Measurements from ENCODE around the gene FOXP1. TPM values are rescaled to one million over a fixed set of nuclear protein-coding genes. Genes with fewer than 3 reads are reported as not detected.

FOXP1 gene
- total and polyA plus RNA-seq, 2 of the 13 experiments (the other 11 are each of a cell fraction or from before 2014, with no cell fraction given): 40.4 to 59.0 TPM

- ATAC-seq (no peak), DNase-seq (ENCODE audit: low spot score) (no peak), FAIRE-seq (no peak)
- Histone ChIP-seq H3K27me3 (ENCODE audit: control insufficient read depth in 1 of 2, insufficient read depth in 2 of 2, low read length in 2 of 2) (no peaks in the 10 kb centered on the region), H3K9me3 (ENCODE audit: low read length) (no peaks in the 10 kb centered on the region), H3K36me3 (replicated peaks in 1 of 2; ENCODE audit: control insufficient read depth in 1 of 2, insufficient read depth in 2 of 2, low read length in 2 of 2) (no peaks in the 10 kb centered on the region; a peak in 2 of 5 replicates), H3K4me1 (ENCODE audit: insufficient read depth, low read length) (peaks cover 18% of the 10 kb centered on the region), H3K79me2 (ENCODE audit: insufficient read depth, low read length) (peaks cover 2% of the 10 kb centered on the region), H2AFZ (ENCODE audit: low read length) (no peak overlapping the region), H3K9ac (ENCODE audit: insufficient read depth, low read depth, low read length) (no peak overlapping the region), H3K4me2 (ENCODE audit: low read depth, low read length) (no peak overlapping the region), H4K20me1 (ENCODE audit: insufficient read depth, low read length) (no peaks in the 10 kb centered on the region), H3K27ac (ENCODE audit: extremely low read length, insufficient read depth, low read length) (no peak overlapping the region), H3K4me3 (replicated peaks in 1 of 3; ENCODE audit: insufficient read depth in 1 of 3, low read depth in 2 of 3, low read length in 3 of 3) (no peak overlapping the region)
- POLR2A ChIA-PET: no interaction called here
- BruUV-seq (replicated peaks): no TSS peak
- TF ChIP-seq GABPA (IDR thresholded peaks at IDR 0.05; ENCODE audit: low read depth, low read length) (no peak), GABPA (CRISPR knock-in tag; IDR thresholded peaks at IDR 0.05; ENCODE audit: low read depth) (no peak), SSRP1 (CRISPR knock-in tag; IDR thresholded peaks at IDR 0.05) (no peak)
- in situ Hi-C loops (cut with HindIII; ENCODE audit: extremely low pct_ligation_motif_present, low pct_unique_long_range_greater_than_20kb): no loop called here
- intact Hi-C loops (cut with micrococcal nuclease; ENCODE audit: unreplicated experiment): no loop called here
- CTCF ChIA-PET (ENCODE audit: low intra/inter-chr PET ratio, low total read pairs): no interaction called here
Measured at GRCh38 chr3:71120012-71120411, 463.5 kb downstream of the FOXP1 start.

DNA sequence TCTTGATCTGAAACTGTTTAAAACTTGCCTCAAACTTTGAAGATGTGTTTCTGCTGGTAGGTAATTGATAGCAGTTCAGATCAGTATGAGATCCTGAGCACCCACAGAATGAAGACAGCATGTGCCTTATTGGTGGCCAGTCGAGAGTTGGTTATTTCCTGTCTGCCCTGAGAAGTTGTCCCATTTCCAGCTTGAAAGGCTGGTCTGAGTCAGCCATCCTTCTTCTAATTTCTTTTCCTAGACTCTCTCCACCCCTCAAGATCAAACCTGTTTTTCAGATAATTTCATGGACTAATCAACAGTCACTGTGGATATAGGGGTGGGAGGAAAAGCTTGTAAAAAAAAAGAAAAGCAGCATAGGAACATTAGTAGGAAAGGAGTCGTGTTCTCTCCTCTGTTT lies 464.4 kb downstream of the FOXP1 start:
- intact Hi-C loops (cut with micrococcal nuclease; ENCODE audit: unreplicated experiment): no loop called here
- Histone ChIP-seq H3K27ac (ENCODE audit: extremely low read length, insufficient read depth, low read length) (no peak overlapping the region), H3K79me2 (ENCODE audit: insufficient read depth, low read length) (no peaks in the 10 kb centered on the region), H3K4me2 (ENCODE audit: low read depth, low read length) (no peak overlapping the region), H3K4me3 (replicated peaks in 1 of 3; ENCODE audit: insufficient read depth in 1 of 3, low read depth in 2 of 3, low read length in 3 of 3) (no peak overlapping the region), H3K9ac (ENCODE audit: insufficient read depth, low read depth, low read length) (no peak overlapping the region), H3K4me1 (ENCODE audit: insufficient read depth, low read length) (peaks cover 18% of the 10 kb centered on the region), H3K36me3 (replicated peaks in 1 of 2; ENCODE audit: control insufficient read depth in 1 of 2, insufficient read depth in 2 of 2, low read length in 2 of 2) (peaks cover 0 to 1% of the 10 kb centered on the region in 2 experiments; a peak in 2 of 5 replicates), H2AFZ (ENCODE audit: low read length) (no peak overlapping the region), H4K20me1 (ENCODE audit: insufficient read depth, low read length) (no peaks in the 10 kb centered on the region), H3K9me3 (ENCODE audit: low read length) (no peaks in the 10 kb centered on the region), H3K27me3 (ENCODE audit: control insufficient read depth in 1 of 2, insufficient read depth in 2 of 2, low read length in 2 of 2) (no peaks in the 10 kb centered on the region)
- in situ Hi-C loops (cut with HindIII; ENCODE audit: extremely low pct_ligation_motif_present, low pct_unique_long_range_greater_than_20kb): no loop called here
- ATAC-seq (no peak), DNase-seq (ENCODE audit: low spot score) (no peak), FAIRE-seq (no peak)
- WGBS (ENCODE audit: low lambda C conversion rate): 95% methylated on average over 2 of the region's 2 CpGs
- ChIA-PET CTCF (ENCODE audit: low intra/inter-chr PET ratio, low total read pairs) (no interaction called here), POLR2A (interaction anchor here (1.1 kb wide), 1 partner anchor 30 kb away, joined by 3 read pairs; no protein-coding TSS in a partner anchor)
- BruUV-seq (replicated peaks): TSS peak; percentile 21
- TF ChIP-seq TGIF2 (CRISPR knock-in tag; IDR thresholded peaks at IDR 0.05) (no peak), ZNF672 (CRISPR knock-in tag; IDR thresholded peaks at IDR 0.05) (no peak), ZNF619 (CRISPR knock-in tag; IDR thresholded peaks at IDR 0.05) (no peak)
